ENCODE data around the gene FOXC1. TPM values are rescaled to one million over a fixed set of nuclear protein-coding genes. Genes with fewer than 3 reads are reported as not detected.

The FOXC1 gene
- total and polyA plus RNA-seq, 4 donors: 0.08 to 0.33 (median 0.14) TPM

DNA sequence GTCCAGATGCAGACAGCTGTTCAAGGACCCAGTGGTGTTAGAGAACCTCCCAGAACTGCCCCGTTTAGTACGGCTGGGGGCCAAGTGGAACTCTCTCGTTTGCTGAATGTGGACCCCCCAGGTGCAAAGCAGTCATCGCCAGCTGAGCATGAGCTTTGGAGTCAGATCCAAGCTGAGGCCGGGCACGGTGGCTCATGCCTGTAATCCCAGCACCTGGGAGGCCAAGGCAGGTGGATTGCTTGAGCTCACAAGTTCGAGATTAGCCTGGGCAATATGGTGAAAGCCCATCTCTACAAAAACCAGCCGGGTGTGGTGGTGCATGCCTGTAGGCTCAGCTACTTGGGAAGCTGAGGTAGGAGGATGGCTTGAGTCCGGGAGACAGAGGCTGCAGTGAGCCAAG, 29.7 kb downstream of the FOXC1 start:
- no peaks in the 10 kb centered on the region for H3K27me3 ChIP-seq (ENCODE audit: control insufficient read depth in 4 of 4, insufficient read depth in 4 of 4, low read length in 3 of 4)
- H3K9ac ChIP-seq (ENCODE audit: low read depth in 1 of 2, low read length in 2 of 2): no peak overlapping the region
- TF ChIP-seq FOXA1 (IDR thresholded peaks at IDR 0.05): no peak
- TF ChIP-seq GABPA (IDR thresholded peaks at IDR 0.05 in 1 of 2, conservative IDR thresholded peaks at IDR 0.05 in 1 of 2): no peak
- no peak for TF ChIP-seq NR2F2 (IDR thresholded peaks at IDR 0.05)
- TF ChIP-seq SP1 (IDR thresholded peaks at IDR 0.05): no peak
- TF ChIP-seq RAD21 (IDR thresholded peaks at IDR 0.05): no peak
- TF ChIP-seq ZBTB33 (IDR thresholded peaks at IDR 0.05): no peak
- TF ChIP-seq, protein P1, sequence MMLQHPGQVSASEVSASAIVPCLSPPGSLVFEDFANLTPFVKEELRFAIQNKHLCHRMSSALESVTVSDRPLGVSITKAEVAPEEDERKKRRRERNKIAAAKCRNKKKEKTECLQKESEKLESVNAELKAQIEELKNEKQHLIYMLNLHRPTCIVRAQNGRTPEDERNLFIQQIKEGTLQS (IDR thresholded peaks at IDR 0.05): no peak
- TF ChIP-seq YY1 (IDR thresholded peaks at IDR 0.05): no peak
- TF ChIP-seq, protein P2, sequence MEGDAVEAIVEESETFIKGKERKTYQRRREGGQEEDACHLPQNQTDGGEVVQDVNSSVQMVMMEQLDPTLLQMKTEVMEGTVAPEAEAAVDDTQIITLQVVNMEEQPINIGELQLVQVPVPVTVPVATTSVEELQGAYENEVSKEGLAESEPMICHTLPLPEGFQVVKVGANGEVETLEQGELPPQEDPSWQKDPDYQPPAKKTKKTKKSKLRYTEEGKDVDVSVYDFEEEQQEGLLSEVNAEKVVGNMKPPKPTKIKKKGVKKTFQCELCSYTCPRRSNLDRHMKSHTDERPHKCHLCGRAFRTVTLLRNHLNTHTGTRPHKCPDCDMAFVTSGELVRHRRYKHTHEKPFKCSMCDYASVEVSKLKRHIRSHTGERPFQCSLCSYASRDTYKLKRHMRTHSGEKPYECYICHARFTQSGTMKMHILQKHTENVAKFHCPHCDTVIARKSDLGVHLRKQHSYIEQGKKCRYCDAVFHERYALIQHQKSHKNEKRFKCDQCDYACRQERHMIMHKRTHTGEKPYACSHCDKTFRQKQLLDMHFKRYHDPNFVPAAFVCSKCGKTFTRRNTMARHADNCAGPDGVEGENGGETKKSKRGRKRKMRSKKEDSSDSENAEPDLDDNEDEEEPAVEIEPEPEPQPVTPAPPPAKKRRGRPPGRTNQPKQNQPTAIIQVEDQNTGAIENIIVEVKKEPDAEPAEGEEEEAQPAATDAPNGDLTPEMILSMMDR (IDR thresholded peaks at IDR 0.05; ENCODE audit: low read depth, low read length, missing input control): no peak
- no peak for TF ChIP-seq REST (IDR thresholded peaks at IDR 0.05)
- TF ChIP-seq HNF4A (conservative IDR thresholded peaks at IDR 0.05): no peak
- no peak for TF ChIP-seq MAX (IDR thresholded peaks at IDR 0.05)
- TF ChIP-seq RXRA (IDR thresholded peaks at IDR 0.05): no peak
- no peak for TF ChIP-seq HNF4G (IDR thresholded peaks at IDR 0.05)
- no peak for TF ChIP-seq TAF1 (conservative IDR thresholded peaks at IDR 0.05)
- no peak for TF ChIP-seq EGR1 (IDR thresholded peaks at IDR 0.05; ENCODE audit: low read depth in 2 of 2)
- TF ChIP-seq JUND (IDR thresholded peaks at IDR 0.05): no peak
- no peak for TF ChIP-seq FOXA2 (IDR thresholded peaks at IDR 0.05)
- H3K27ac ChIP-seq (ENCODE audit: low read depth in 1 of 2, low read length in 2 of 2): no peak overlapping the region
- H3K4me1 ChIP-seq (ENCODE audit: control insufficient read depth in 4 of 4, insufficient read depth in 4 of 4, low read length in 3 of 4): no peaks in the 10 kb centered on the region
- 90% methylated on average over 9 of the region's 9 CpGs for WGBS
- no peaks in the 10 kb centered on the region for H3K36me3 ChIP-seq (ENCODE audit: control insufficient read depth in 4 of 4, insufficient read depth in 3 of 4, low read depth in 1 of 4, low read length in 3 of 4)
- H3K9me3 ChIP-seq (ENCODE audit: control insufficient read depth in 4 of 4, low read length in 3 of 4): no peaks in the 10 kb centered on the region
- no peak overlapping the region for H3K4me3 ChIP-seq (ENCODE audit: low read depth in 1 of 3, low read length in 3 of 3)
- DNase-seq (ENCODE audit: low spot score): no peak
